ENCODE data around the gene TRPM8.

TRPM8 gene

DNA sequence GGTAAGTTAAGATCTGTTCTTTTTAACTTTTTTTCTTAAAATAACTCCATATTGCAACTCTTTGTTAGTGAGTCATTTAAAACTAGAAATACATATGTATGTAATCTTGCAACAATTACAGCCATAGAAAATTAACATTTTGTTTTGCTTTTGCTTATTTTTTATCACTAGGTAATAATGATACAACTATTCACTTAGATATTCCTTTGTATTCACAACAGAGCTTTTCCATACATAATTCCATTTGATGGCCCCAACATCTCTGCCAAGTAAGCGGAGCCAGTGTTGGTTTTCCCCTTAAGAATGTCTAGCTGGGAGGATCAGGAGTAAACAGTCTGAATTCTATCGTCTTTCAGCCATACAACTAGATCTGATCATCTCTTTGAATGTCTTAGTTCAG lies 149.4 kb downstream of the TRPM8 start:
- TF ChIP-seq POLR2AphosphoS5 (IDR thresholded peaks at IDR 0.05; ENCODE audit: low read depth, low read length): no peak
- no peak for TF ChIP-seq REST (IDR thresholded peaks at IDR 0.05; ENCODE audit: insufficient read depth in 1 of 2, low read depth in 2 of 2, low read length in 2 of 2)
- TF ChIP-seq SIN3A (IDR thresholded peaks at IDR 0.05; ENCODE audit: borderline replicate concordance, insufficient read depth, low read length): no peak
- TF ChIP-seq TAF1 (IDR thresholded peaks at IDR 0.05; ENCODE audit: borderline replicate concordance, insufficient read depth, low read length): no peak
- TF ChIP-seq FOXP2 (optimal IDR thresholded peaks at IDR 0.05; ENCODE audit: borderline replicate concordance, extremely low read depth, extremely low read length, insufficient read depth): no peak

Data from PFSK-1 (cell line).